A673 (cell line): ENCODE results near the gene HYDIN.

Experiments used
- CTCF ChIP-seq: fragments of 300-800, 200-600 bp; sonication (generic); conservative IDR thresholded peaks from 2 replicates; pipeline ENCODE4 v1.5.1; 2017; ENCODE audit warnings: low read depth, mild to moderate bottlenecking, antibody characterized with exemption, low read length, moderate library complexity, mixed read lengths
- EZH2 ChIP-seq: fragments of 200-600 bp; sonication (generic); IDR thresholded peaks from 2 replicates; pipeline ENCODE4 v1.6.1; 2017; ENCODE audit warnings: borderline replicate concordance, low read depth, mild to moderate bottlenecking, mixed read lengths, antibody characterized with exemption, low read length; ENCODE audit not compliant: poor library complexity, severe bottlenecking

DNA sequence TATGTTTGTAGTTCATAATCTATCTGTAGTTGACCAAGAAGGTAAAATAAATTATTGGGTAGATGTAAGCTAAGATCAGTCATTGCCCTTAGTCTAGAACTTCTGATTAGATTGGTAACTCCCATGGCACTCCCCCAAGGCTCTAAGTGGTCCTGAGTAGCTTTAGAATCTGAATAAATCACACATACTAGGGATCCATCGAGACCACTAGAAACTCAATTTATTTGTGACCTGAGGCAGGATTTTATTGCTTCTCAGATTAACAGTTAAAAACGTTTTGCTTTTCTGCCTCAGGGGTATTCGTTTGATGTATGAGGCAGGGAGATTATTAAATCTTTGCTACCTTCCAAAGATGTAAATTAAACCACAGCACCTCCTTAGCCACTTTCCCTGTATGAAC is 33.8 kb upstream of the HYDIN start:
- TF ChIP-seq CTCF: no peak
- no peak for TF ChIP-seq EZH2
